Tibial nerve (tissue), 4 donors: ENCODE measurements around the gene RALB. TPM values are rescaled to one million over a fixed set of nuclear protein-coding genes. Genes with fewer than 3 reads are reported as not detected.

Source experiments
- DNase-seq, 2 donors: peaks; one replicate each; pipeline ENCODE4 v3.0.0-alpha.2; 2019; ENCODE audit warnings: low spot score in 2 of 2
- H3K27ac ChIP-seq, 4 donors: fragments of 200-600 bp; sonication (generic) in 3 of 4; one replicate each; pipeline ENCODE4 v1.5.1; 2017 to 2019; ENCODE audit warnings: mild to moderate bottlenecking in 1 of 4
- H3K27me3 ChIP-seq, 2 donors: fragments of 200-600 bp; sonication (generic) in 1 of 2; one replicate each; pipeline versions ENCODE4 v1.5.1 to v1.6.0; 2017 to 2019
- H3K36me3 ChIP-seq, 3 donors: fragments of 200-600 bp; sonication (generic); one replicate each; pipeline ENCODE4 v1.5.1; 2018 to 2019
- H3K4me1 ChIP-seq, 4 donors: fragments of 200-600 bp; sonication (generic) in 3 of 4; one replicate each; pipeline ENCODE4 v1.5.1; 2017 to 2019
- H3K4me3 ChIP-seq, 4 donors: fragments of 200-600 bp; sonication (generic) in 3 of 4; one replicate each; pipeline ENCODE4 v1.5.1; 2017 to 2019; ENCODE audit warnings: mild to moderate bottlenecking in 1 of 4, moderate library complexity in 1 of 4
- H3K9me3 ChIP-seq, 4 donors: fragments of 200-600 bp; sonication (generic) in 3 of 4; one replicate each; pipeline ENCODE4 v1.5.1; 2017 to 2019
- CTCF ChIP-seq, 5 experiments: fragments of 200-600 bp in 3 of 5; fragments of 450-650 bp in 2 of 5; sonication (generic) in 3 of 5; IDR thresholded peaks; one replicate each; pipeline ENCODE4 v1.5.1; 2016 to 2019; ENCODE audit warnings: antibody characterized with exemption in 5 of 5, mild to moderate bottlenecking in 3 of 5, moderate library complexity in 2 of 5
- EP300 ChIP-seq, 2 donors: sonication (generic); formaldehyde crosslinking; IDR thresholded peaks; one replicate each; pipeline ENCODE4 v1.6.1; 2017; ENCODE audit warnings: antibody characterized with exemption in 2 of 2, mild to moderate bottlenecking in 1 of 2
- POLR2A ChIP-seq, 2 donors: fragments of 450-650 bp; IDR thresholded peaks; one replicate each; pipeline ENCODE4 v1.6.1; 2017; ENCODE audit warnings: antibody characterized with exemption in 2 of 2, mild to moderate bottlenecking in 2 of 2, moderate library complexity in 2 of 2
- WGBS, 2 donors: methylation state at CpG; one replicate each; pipeline ENCODE4 v1.1.5; 2018; 5-methylcytosine and 5-hydroxymethylcytosine counted together
- total RNA-seq, 4 donors: library from RNA; depleted of rRNA; stranded (reverse); fragments of >200 nt; gene quantifications; one replicate each; pipeline ENCODE4 v1.1.0, GENCODE V29; 2016

RALB gene
- total RNA-seq, 4 donors from 2014 or later, result 35.1 to 40.4 (median 39.8) TPM

GRCh38 chr2:120278901-120279300 lies 26.2 kb downstream of the RALB start:
- Histone ChIP-seq H3K27me3 (no peaks in the 10 kb centered on the region), H3K4me1 (no peaks in the 10 kb centered on the region), H3K4me3 (no peak overlapping the region), H3K9me3 (no peaks in the 10 kb centered on the region), H3K36me3 (peaks cover 0 to 49% (median 0%) of the 10 kb centered on the region in 3 donors), H3K27ac (no peak overlapping the region)
- no peak for TF ChIP-seq POLR2A (IDR thresholded peaks at IDR 0.05)
- 88 to 89% methylated on average over 10 of the region's 10 CpGs for WGBS, 2 donors
- no peak for DNase-seq

GRCh38 chr2:120279708-120280107 lies 27.1 kb downstream of the RALB start:
- TF ChIP-seq POLR2A (IDR thresholded peaks at IDR 0.05), result no peak
- TF ChIP-seq CTCF (IDR thresholded peaks at IDR 0.05), result no peak
- TF ChIP-seq EP300 (IDR thresholded peaks at IDR 0.05), result no peak
- Histone ChIP-seq H3K4me1 (no peaks in the 10 kb centered on the region), H3K27me3 (no peaks in the 10 kb centered on the region), H3K27ac (no peak overlapping the region), H3K36me3 (peaks cover 0 to 54% (median 0%) of the 10 kb centered on the region in 3 donors), H3K9me3 (no peaks in the 10 kb centered on the region), H3K4me3 (no peak overlapping the region)
- 93 to 96% methylated on average over 14 of the region's 14 CpGs for WGBS, 2 donors
- no peak for DNase-seq

- Histone ChIP-seq H3K27ac (no peak overlapping the region), H3K4me1 (no peaks in the 10 kb centered on the region)
- 44 to 62% methylated on average over 4 of the region's 4 CpGs for WGBS, 2 donors
Measured at GRCh38 chr2:120283649-120284048, 31.0 kb downstream of the RALB start.

GRCh38 chr2:120285056-120285455 lies 32.4 kb downstream of the RALB start:
- Histone ChIP-seq H3K9me3 (no peaks in the 10 kb centered on the region), H3K4me3 (no peak overlapping the region), H3K36me3 (peaks cover 0 to 73% (median under 1%) of the 10 kb centered on the region in 3 donors), H3K27me3 (no peaks in the 10 kb centered on the region), H3K27ac (no peak overlapping the region), H3K4me1 (no peaks in the 10 kb centered on the region)
- no peak for DNase-seq
- TF ChIP-seq EP300 (IDR thresholded peaks at IDR 0.05) (no peak), POLR2A (IDR thresholded peaks at IDR 0.05) (no peak), CTCF (IDR thresholded peaks at IDR 0.05) (no peak)
- WGBS, 2 donors, result 90 to 97% methylated on average over 6 of the region's 6 CpGs

More at GRCh38 chr2:120283649-120284048, 31.0 kb downstream of the RALB start:
- H3K27me3 ChIP-seq, result no peaks in the 10 kb centered on the region
- DNase-seq, result no peak
- H3K4me3 ChIP-seq, result no peak overlapping the region
- TF ChIP-seq CTCF (IDR thresholded peaks at IDR 0.05) (no peak), POLR2A (IDR thresholded peaks at IDR 0.05) (no peak), EP300 (IDR thresholded peaks at IDR 0.05) (no peak)
- H3K36me3 ChIP-seq, result peaks cover 0 to 73% (median 0%) of the 10 kb centered on the region in 3 donors
- H3K9me3 ChIP-seq, result no peaks in the 10 kb centered on the region

- 74 to 80% methylated on average over 8 of the region's 8 CpGs for WGBS, 2 donors
- Histone ChIP-seq H3K27me3 (no peaks in the 10 kb centered on the region), H3K36me3 (peaks cover 0 to 77% (median 9%) of the 10 kb centered on the region in 3 donors), H3K9me3 (no peaks in the 10 kb centered on the region), H3K4me1 (no peaks in the 10 kb centered on the region), H3K4me3 (no peak overlapping the region), H3K27ac (no peak overlapping the region)
- no peak for TF ChIP-seq CTCF (IDR thresholded peaks at IDR 0.05)
- TF ChIP-seq POLR2A (IDR thresholded peaks at IDR 0.05), result no peak
- TF ChIP-seq EP300 (IDR thresholded peaks at IDR 0.05), result no peak
- DNase-seq, result no peak
Measured at GRCh38 chr2:120287183-120288015, 34.7 kb downstream of the RALB start.
